Calu3 (cell line): ENCODE results near the gene PDE7B. TPM values are rescaled to one million over a fixed set of nuclear protein-coding genes. Genes with fewer than 3 reads are reported as not detected.
A peak's percentile ranks its signal among the peaks of the same experiment; 100 is the strongest.

Experiments
- BruUV-seq: library from RNA; stranded (reverse); fragments of 400-500 nt; replicated peaks from 2 replicates; lab custom pipeline; 2021; lab: Mats Ljungman, UMichigan
- CTCF ChIA-PET: fragments of 300-600 bp; sonication (Branson Sonifier 250); formaldehyde crosslinking; loops from one replicate; lab custom pipeline; 2022; ENCODE audit warnings: antibody characterized with exemption; lab: Charles Lee
- DNase-seq: peaks from one replicate; pipeline ENCODE4 v3.0.0; 2022
- H3K27ac Mint-ChIP-seq: one replicate; pipeline ENCODE4 v1.8.0; 2022; ENCODE audit warnings: mixed read lengths; ENCODE audit not compliant: unreplicated experiment
- H3K27me3 Mint-ChIP-seq: one replicate; pipeline ENCODE4 v1.8.0; 2022; ENCODE audit warnings: mixed read lengths; ENCODE audit not compliant: unreplicated experiment
- H3K36me3 Mint-ChIP-seq: one replicate; pipeline ENCODE4 v1.8.0; 2022; ENCODE audit warnings: mild to moderate bottlenecking, moderate library complexity, mixed read lengths; ENCODE audit not compliant: insufficient read depth, unreplicated experiment
- H3K4me1 Mint-ChIP-seq: one replicate; pipeline ENCODE4 v1.8.0; 2022; ENCODE audit warnings: mild to moderate bottlenecking, low read depth, mixed read lengths; ENCODE audit not compliant: unreplicated experiment
- H3K4me3 Mint-ChIP-seq: one replicate; pipeline ENCODE4 v1.8.0; 2022; ENCODE audit warnings: mild to moderate bottlenecking, low read depth, moderate library complexity, mixed read lengths; ENCODE audit not compliant: unreplicated experiment
- H3K9me3 Mint-ChIP-seq: one replicate; pipeline ENCODE4 v1.8.0; 2022; ENCODE audit warnings: low read depth, mixed read lengths; ENCODE audit not compliant: unreplicated experiment
- intact Hi-C: fragments of 100-400 bp; cut with micrococcal nuclease; formaldehyde crosslinking; loops from one replicate; pipeline ENCODE4 v1.10.0; 2022; ENCODE audit not compliant: unreplicated experiment
- total RNA-seq: library from RNA; stranded (reverse); gene quantifications from 2 replicates; pipeline ENCODE4 v1.2.3, GENCODE V29; 2022
- TF ChIP-seq, protein P1 (sequence below): fragments of 200-600 bp; IDR thresholded peaks from one replicate; pipeline ENCODE4 v1.8.0; 2022; ENCODE audit warnings: antibody characterized with exemption; ENCODE audit not compliant: unreplicated experiment

The PDE7B gene
- total RNA-seq, 1 experiment from 2014 or later, result 0.09 TPM

DNA sequence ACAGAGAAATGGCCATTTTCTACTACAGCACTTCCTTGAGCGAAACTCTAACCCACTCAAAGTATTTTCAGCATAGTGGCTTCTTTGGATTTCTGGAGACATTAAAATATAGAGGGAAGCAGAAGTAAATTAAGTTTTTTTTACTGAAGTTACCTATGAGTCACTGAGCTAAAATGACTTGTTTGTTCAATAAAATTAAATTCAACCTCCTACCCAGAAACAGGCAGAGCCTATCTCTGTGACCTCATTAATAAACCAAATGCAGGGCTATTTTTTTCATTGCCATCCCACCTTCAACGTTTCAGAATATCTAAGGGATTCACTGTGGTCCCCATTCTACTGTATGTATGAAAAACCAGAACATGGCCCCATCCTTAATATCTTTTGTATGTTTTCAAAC, 265.6 kb downstream of the PDE7B start:
- TF ChIP-seq, protein P1, sequence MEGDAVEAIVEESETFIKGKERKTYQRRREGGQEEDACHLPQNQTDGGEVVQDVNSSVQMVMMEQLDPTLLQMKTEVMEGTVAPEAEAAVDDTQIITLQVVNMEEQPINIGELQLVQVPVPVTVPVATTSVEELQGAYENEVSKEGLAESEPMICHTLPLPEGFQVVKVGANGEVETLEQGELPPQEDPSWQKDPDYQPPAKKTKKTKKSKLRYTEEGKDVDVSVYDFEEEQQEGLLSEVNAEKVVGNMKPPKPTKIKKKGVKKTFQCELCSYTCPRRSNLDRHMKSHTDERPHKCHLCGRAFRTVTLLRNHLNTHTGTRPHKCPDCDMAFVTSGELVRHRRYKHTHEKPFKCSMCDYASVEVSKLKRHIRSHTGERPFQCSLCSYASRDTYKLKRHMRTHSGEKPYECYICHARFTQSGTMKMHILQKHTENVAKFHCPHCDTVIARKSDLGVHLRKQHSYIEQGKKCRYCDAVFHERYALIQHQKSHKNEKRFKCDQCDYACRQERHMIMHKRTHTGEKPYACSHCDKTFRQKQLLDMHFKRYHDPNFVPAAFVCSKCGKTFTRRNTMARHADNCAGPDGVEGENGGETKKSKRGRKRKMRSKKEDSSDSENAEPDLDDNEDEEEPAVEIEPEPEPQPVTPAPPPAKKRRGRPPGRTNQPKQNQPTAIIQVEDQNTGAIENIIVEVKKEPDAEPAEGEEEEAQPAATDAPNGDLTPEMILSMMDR, result no peak
- DNase-seq, result no peak
- no peaks in the 10 kb centered on the region for H3K27me3 Mint-ChIP-seq
- CTCF ChIA-PET, result no interaction called here
- intact Hi-C loops, result no loop called here
- H3K4me1 Mint-ChIP-seq, result peaks cover 17% of the 10 kb centered on the region
- H3K36me3 Mint-ChIP-seq, result no peaks in the 10 kb centered on the region
- no peaks in the 10 kb centered on the region for H3K9me3 Mint-ChIP-seq
- BruUV-seq, result no TSS peak
- no peak overlapping the region for H3K4me3 Mint-ChIP-seq
- no peak overlapping the region for H3K27ac Mint-ChIP-seq

DNA sequence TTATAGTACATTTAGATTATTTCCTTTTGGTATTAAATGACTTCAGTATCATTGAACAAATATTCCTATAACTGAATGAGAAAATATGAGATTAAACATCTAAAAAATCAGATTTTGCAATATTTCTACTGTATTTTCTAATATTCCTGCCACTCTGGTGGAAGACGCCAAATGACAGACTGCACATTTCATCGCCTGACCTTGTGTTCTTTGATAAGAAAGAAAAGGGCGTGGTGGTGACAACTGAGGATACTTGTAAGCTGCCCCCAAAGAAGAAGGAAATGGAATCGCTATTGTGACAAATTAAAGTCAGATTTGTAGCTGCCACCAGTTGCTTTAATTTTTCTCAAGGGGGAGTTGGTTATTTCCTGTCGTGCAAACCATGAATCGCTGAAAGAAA, 267.3 kb downstream of the PDE7B start:
- intact Hi-C loops, result no loop called here
- TF ChIP-seq, protein P1, result no peak
- H3K9me3 Mint-ChIP-seq, result no peaks in the 10 kb centered on the region
- CTCF ChIA-PET, result no interaction called here
- BruUV-seq, result no TSS peak
- no peaks in the 10 kb centered on the region for H3K27me3 Mint-ChIP-seq
- peaks cover 24% of the 10 kb centered on the region for H3K4me1 Mint-ChIP-seq
- H3K4me3 Mint-ChIP-seq, result no peak overlapping the region
- no peaks in the 10 kb centered on the region for H3K36me3 Mint-ChIP-seq
- DNase-seq, result no peak
- H3K27ac Mint-ChIP-seq, result no peak overlapping the region

DNA sequence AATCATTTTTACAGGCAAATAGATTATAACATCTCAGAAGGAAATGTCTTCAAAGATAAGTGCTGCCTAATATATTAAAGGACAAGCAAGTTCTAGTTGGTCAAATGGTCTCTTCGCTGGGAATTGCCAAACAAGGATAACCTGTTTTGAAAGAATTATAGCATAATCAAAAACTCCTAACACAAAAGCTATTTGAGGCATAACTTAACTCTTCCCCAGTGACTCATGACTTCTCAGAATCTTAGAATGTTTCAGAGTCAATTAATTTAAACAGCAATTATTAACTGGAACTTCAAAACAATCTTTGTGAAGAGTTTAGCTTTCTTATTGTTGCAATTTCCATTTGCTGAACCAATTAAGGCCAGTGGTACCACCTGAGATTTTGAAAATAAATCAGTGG, 272.0 kb downstream of the PDE7B start:
- no TSS peak for BruUV-seq
- H3K27me3 Mint-ChIP-seq, result no peaks in the 10 kb centered on the region
- H3K4me1 Mint-ChIP-seq, result peaks cover 24% of the 10 kb centered on the region
- TF ChIP-seq, protein P1, result no peak
- DNase-seq, result peak; percentile 7
- intact Hi-C loops, result no loop called here
- no peak overlapping the region for H3K27ac Mint-ChIP-seq
- H3K4me3 Mint-ChIP-seq, result no peak overlapping the region
- H3K36me3 Mint-ChIP-seq, result no peaks in the 10 kb centered on the region
- CTCF ChIA-PET, result interaction anchor here (1.4 kb wide), 1 partner anchor 14 kb away, joined by 4 read pairs; no protein-coding TSS in a partner anchor
- no peaks in the 10 kb centered on the region for H3K9me3 Mint-ChIP-seq

DNA sequence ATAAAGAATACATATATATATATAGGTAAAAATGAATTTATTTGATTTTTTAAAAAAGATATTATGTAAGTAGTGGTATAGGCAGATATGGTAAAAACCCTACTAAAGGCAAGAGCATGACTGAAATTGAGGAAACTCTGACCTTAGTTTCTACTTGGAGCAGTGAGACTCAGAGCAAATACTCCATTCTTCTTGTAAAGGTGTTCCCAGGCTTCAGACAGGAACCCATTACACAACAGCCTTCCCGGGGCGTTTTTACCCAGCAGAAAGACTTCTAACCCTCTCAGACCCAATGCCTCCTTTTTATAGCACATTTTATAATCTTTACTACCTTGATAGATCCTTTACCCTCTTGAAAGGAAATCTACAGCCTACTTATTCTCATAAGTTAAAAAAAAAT, 274.1 kb downstream of the PDE7B start:
- H3K4me3 Mint-ChIP-seq, result no peak overlapping the region

More for the DNA sequence above, 274.1 kb downstream of the PDE7B start:
- TF ChIP-seq, protein P1, result no peak
- BruUV-seq, result no TSS peak
- H3K27me3 Mint-ChIP-seq, result no peaks in the 10 kb centered on the region
- no peak for DNase-seq
- no peak overlapping the region for H3K27ac Mint-ChIP-seq
- no peaks in the 10 kb centered on the region for H3K36me3 Mint-ChIP-seq
- CTCF ChIA-PET, result no interaction called here
- peaks cover 15% of the 10 kb centered on the region for H3K4me1 Mint-ChIP-seq
- H3K9me3 Mint-ChIP-seq, result peaks cover 5% of the 10 kb centered on the region
- intact Hi-C loops, result no loop called here
